Mesenchymal stem cell (in vitro differentiated cells and primary cell): ENCODE measurements around the gene BCKDHB.

Experiments
- DNase-seq: peaks from one replicate; pipeline ENCODE4 v3.0.0-alpha.2; 2013
- H2AFZ ChIP-seq: one replicate; pipeline ENCODE4 v1.6.1; 2013; ENCODE audit warnings: low read depth, mild to moderate bottlenecking, control low read depth, inconsistent platforms, low read length, moderate library complexity
- H2AK5ac ChIP-seq: 2 replicates; pipeline ENCODE4 v1.6.1; 2013; ENCODE audit warnings: low read length, moderate library complexity, mild to moderate bottlenecking, inconsistent platforms; ENCODE audit not compliant: severe bottlenecking
- H2BK120ac ChIP-seq: one replicate; pipeline ENCODE4 v1.6.1; 2013; ENCODE audit warnings: low read depth, mild to moderate bottlenecking, inconsistent platforms, low read length, moderate library complexity
- H2BK12ac ChIP-seq, 2 experiments: one replicate each; pipeline ENCODE4 v1.6.1; 2013; ENCODE audit warnings: inconsistent platforms in 2 of 2, low read length in 2 of 2, mild to moderate bottlenecking in 2 of 2, moderate library complexity in 2 of 2, control low read depth in 1 of 2
- H2BK15ac ChIP-seq: one replicate; pipeline ENCODE4 v1.6.1; 2013; ENCODE audit warnings: mild to moderate bottlenecking, low read depth, inconsistent platforms; ENCODE audit not compliant: poor library complexity, severe bottlenecking
- H2BK5ac ChIP-seq: 2 replicates; pipeline ENCODE4 v1.6.1; 2013; ENCODE audit warnings: low read depth, mild to moderate bottlenecking, low read length, control low read depth, inconsistent platforms; ENCODE audit not compliant: poor library complexity, severe bottlenecking
- H3K14ac ChIP-seq, 2 experiments: one replicate each; pipeline ENCODE4 v1.6.1; 2013; ENCODE audit warnings: inconsistent platforms in 2 of 2, low read length in 2 of 2, control low read depth in 1 of 2, mild to moderate bottlenecking in 1 of 2, moderate library complexity in 1 of 2
- H3K18ac ChIP-seq, 2 experiments: one replicate each; pipeline ENCODE4 v1.6.1; 2013; ENCODE audit warnings: inconsistent platforms in 2 of 2, low read length in 2 of 2, control low read depth in 1 of 2, low read depth in 1 of 2, mild to moderate bottlenecking in 1 of 2
- H3K23ac ChIP-seq, 2 experiments: one replicate each; pipeline ENCODE4 v1.6.1; 2013; ENCODE audit warnings: inconsistent platforms in 2 of 2, low read length in 2 of 2, mild to moderate bottlenecking in 2 of 2, moderate library complexity in 2 of 2, control low read depth in 1 of 2
- H3K27ac ChIP-seq: 2 replicates; pipeline ENCODE4 v1.5.1; 2013; ENCODE audit warnings: mild to moderate bottlenecking, moderate library complexity, low read length, control low read depth, inconsistent platforms; ENCODE audit not compliant: poor library complexity, severe bottlenecking
- H3K27me3 ChIP-seq, 2 experiments: 2 replicates each; pipeline versions ENCODE4 v1.6.1 to v1.7.0; 2013; ENCODE audit warnings: low read length in 2 of 2, mild to moderate bottlenecking in 2 of 2, moderate library complexity in 2 of 2, control low read depth in 1 of 2, inconsistent platforms in 1 of 2; ENCODE audit not compliant: control insufficient read depth in 1 of 2, insufficient read depth in 1 of 2
- H3K36me3 ChIP-seq, 2 experiments: 2 replicates each; pipeline versions ENCODE4 v1.6.1 to v1.7.0; 2013; ENCODE audit warnings: low read length in 2 of 2, control low read depth in 1 of 2, inconsistent platforms in 1 of 2, low read depth in 1 of 2, mild to moderate bottlenecking in 1 of 2; ENCODE audit not compliant: insufficient read depth in 2 of 2, control insufficient read depth in 1 of 2
- H3K4ac ChIP-seq, 2 experiments: one replicate each; pipeline ENCODE4 v1.6.1; 2013; ENCODE audit warnings: inconsistent platforms in 2 of 2, low read length in 2 of 2, mild to moderate bottlenecking in 2 of 2, moderate library complexity in 2 of 2, control low read depth in 1 of 2, low read depth in 1 of 2
- H3K4me1 ChIP-seq: 2 replicates; pipeline ENCODE4 v1.6.1; 2013; ENCODE audit warnings: low read depth, low read length, control low read depth; ENCODE audit not compliant: control insufficient read depth, insufficient read depth
- H3K4me2 ChIP-seq: 2 replicates; pipeline ENCODE4 v1.6.1; 2013; ENCODE audit warnings: low read length, mild to moderate bottlenecking, inconsistent platforms; ENCODE audit not compliant: poor library complexity, severe bottlenecking
- H3K4me3 ChIP-seq, 2 experiments: 2 replicates each; pipeline versions ENCODE4 v1.5.1 to v1.7.0; 2013; ENCODE audit warnings: low read length in 2 of 2, mild to moderate bottlenecking in 2 of 2, control low read depth in 1 of 2, low read depth in 1 of 2; ENCODE audit not compliant: insufficient read depth in 1 of 2
- H3K79me1 ChIP-seq: replicated peaks from 2 replicates; pipeline ENCODE4 v1.6.1; 2013; ENCODE audit warnings: mild to moderate bottlenecking, control low read depth, low read length, inconsistent platforms; ENCODE audit not compliant: poor library complexity, severe bottlenecking
- H3K9ac ChIP-seq: 2 replicates; pipeline ENCODE4 v1.7.0; 2013; ENCODE audit warnings: mild to moderate bottlenecking, low read length, moderate library complexity
- H3K9me3 ChIP-seq: 2 replicates; pipeline ENCODE4 v1.7.0; 2013; ENCODE audit warnings: mild to moderate bottlenecking, low read length; ENCODE audit not compliant: control insufficient read depth
- H4K8ac ChIP-seq: one replicate; pipeline ENCODE4 v1.6.1; 2013; ENCODE audit warnings: inconsistent platforms, mild to moderate bottlenecking, low read length, moderate library complexity
- H4K91ac ChIP-seq: one replicate; pipeline ENCODE4 v1.6.1; 2013; ENCODE audit warnings: mild to moderate bottlenecking, low read length, inconsistent platforms
- WGBS: methylation state at CpG from one replicate; pipeline ENCODE4 v1.1.7; 2013; ENCODE audit warnings: mixed read lengths; 5-methylcytosine and 5-hydroxymethylcytosine counted together

The BCKDHB gene

DNA sequence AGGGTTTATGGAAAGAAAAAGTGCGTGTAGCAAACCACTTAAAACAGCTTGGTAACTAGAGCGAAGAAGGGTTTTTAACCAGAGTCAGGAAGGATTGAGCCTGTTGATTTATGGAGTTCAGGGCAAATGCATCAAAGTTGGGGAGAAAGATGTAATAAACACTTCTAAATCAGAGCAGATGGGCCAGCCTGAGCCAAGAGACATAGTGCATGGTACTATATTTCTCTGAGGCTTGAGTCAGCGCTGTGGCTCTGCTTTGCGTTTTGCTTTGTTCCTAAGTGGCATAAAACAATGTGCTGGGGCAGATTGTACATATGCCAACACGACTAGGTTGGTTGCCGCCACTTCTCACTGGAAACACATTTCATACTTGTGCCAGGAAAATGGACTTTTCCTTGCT, 111.3 kb downstream of the BCKDHB start:
- H3K18ac ChIP-seq, result no peak overlapping the region
- no peak overlapping the region for H3K4me3 ChIP-seq
- H3K4me1 ChIP-seq, result no peaks in the 10 kb centered on the region
- no peak overlapping the region for H2BK120ac ChIP-seq
- H2BK5ac ChIP-seq, result no peak overlapping the region
- no peak overlapping the region for H4K8ac ChIP-seq
- peak overlapping the region in 1 of 2 experiments; percentile 67 for H3K4ac ChIP-seq
- peak; percentile 67 for DNase-seq
- WGBS, result 35% methylated on average over 6 of the region's 6 CpGs
- no peak overlapping the region for H2AFZ ChIP-seq
- H2BK15ac ChIP-seq, result no peak overlapping the region
- no peak overlapping the region for H3K9ac ChIP-seq
- H3K27me3 ChIP-seq, result no peaks in the 10 kb centered on the region
- H3K36me3 ChIP-seq, result peaks cover 0 to 3% of the 10 kb centered on the region in 2 experiments
- H4K91ac ChIP-seq, result no peak overlapping the region
- peak overlapping the region in 1 of 2 experiments; percentile 55 for H2BK12ac ChIP-seq
- H3K14ac ChIP-seq, result peak overlapping the region in 1 of 2 experiments; percentile 36
- H3K27ac ChIP-seq, result no peak overlapping the region
- no peak overlapping the region for H2AK5ac ChIP-seq
- peaks cover 1% of the 10 kb centered on the region for H3K79me1 ChIP-seq
- H3K4me2 ChIP-seq, result no peak overlapping the region
- no peaks in the 10 kb centered on the region for H3K9me3 ChIP-seq
- H3K23ac ChIP-seq, result no peak overlapping the region

DNA sequence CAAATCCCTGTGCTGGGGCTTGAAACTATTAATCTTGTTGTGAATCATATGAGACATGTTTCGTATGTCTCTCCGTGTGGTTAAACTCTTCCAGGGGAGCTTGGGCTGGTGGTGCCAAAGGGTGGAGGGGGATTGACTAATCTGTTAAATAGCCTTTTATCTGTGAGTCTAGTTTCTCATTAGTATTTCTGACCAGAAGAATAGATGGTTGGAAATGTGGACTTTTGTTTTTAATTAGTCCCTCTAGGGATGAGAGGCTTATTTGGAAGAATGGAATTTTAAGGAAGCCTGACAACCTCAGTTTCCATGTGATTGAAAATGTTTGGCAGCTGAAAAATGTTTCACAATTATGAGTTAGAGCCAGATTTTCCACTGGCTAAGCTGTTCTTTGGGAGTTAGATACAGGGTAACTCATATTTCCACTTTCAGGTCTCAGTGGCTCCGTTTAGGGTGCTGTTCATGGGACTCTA, 117.3 kb downstream of the BCKDHB start:
- Histone ChIP-seq H2BK15ac (no peak overlapping the region), H3K9me3 (no peaks in the 10 kb centered on the region), H3K18ac (no peak overlapping the region), H2BK5ac (no peak overlapping the region), H2AFZ (no peak overlapping the region), H3K14ac (no peak overlapping the region), H3K27ac (no peak overlapping the region), H2BK120ac (no peak overlapping the region), H3K4ac (no peak overlapping the region), H3K4me2 (no peak overlapping the region), H3K27me3 (no peaks in the 10 kb centered on the region), H3K9ac (peak overlapping the region; percentile 67), H3K23ac (no peak overlapping the region), H2BK12ac (no peak overlapping the region), H4K8ac (no peak overlapping the region), H4K91ac (no peak overlapping the region), H2AK5ac (no peak overlapping the region), H3K79me1 (peaks cover 5% of the 10 kb centered on the region), H3K4me3 (no peak overlapping the region), H3K36me3 (peaks cover 0 to 3% of the 10 kb centered on the region in 2 experiments), H3K4me1 (no peaks in the 10 kb centered on the region)
- no peak for DNase-seq
- WGBS, result 94% methylated on average over 3 of the region's 3 CpGs

GRCh38 chr6:80226151-80226550, 119.7 kb downstream of the BCKDHB start:
- Histone ChIP-seq H3K79me1 (peaks cover 3% of the 10 kb centered on the region), H3K4ac (no peak overlapping the region), H2BK120ac (no peak overlapping the region), H3K4me2 (no peak overlapping the region), H2BK5ac (no peak overlapping the region), H3K36me3 (no peaks in the 10 kb centered on the region), H3K18ac (no peak overlapping the region), H3K23ac (no peak overlapping the region), H2AFZ (no peak overlapping the region), H4K8ac (no peak overlapping the region), H3K4me3 (no peak overlapping the region), H2BK12ac (no peak overlapping the region), H3K14ac (no peak overlapping the region), H3K4me1 (no peaks in the 10 kb centered on the region), H3K9me3 (no peaks in the 10 kb centered on the region), H2AK5ac (no peak overlapping the region), H4K91ac (no peak overlapping the region), H3K27me3 (no peaks in the 10 kb centered on the region), H3K27ac (no peak overlapping the region), H3K9ac (no peak overlapping the region), H2BK15ac (no peak overlapping the region)
- 89% methylated on average over 3 of the region's 3 CpGs for WGBS
- DNase-seq, result no peak

DNA sequence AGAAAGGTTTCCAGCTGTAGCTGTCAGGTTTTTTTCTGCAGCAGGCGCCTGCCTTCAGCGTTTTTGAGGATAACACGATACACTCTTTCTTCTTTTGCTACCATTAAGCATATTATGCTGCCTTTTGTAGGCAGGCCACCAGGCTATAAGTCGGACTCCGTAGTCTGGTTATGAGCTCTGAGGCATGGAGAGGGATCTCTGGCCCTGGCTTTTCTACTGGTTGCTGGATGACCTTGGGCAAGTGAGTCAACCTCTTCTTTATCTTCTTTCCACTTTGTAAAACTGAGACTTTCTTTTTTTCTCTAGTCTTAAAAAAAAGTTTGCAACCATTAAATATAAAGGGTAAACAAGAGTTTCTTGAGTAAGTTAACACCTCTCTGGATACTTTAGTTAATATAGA, 120.2 kb downstream of the BCKDHB start:
- Histone ChIP-seq H2AFZ (no peak overlapping the region), H3K27ac (no peak overlapping the region), H3K79me1 (peaks cover 3% of the 10 kb centered on the region), H2BK15ac (no peak overlapping the region), H3K14ac (no peak overlapping the region), H3K4me3 (no peak overlapping the region), H3K9ac (no peak overlapping the region), H3K4me2 (no peak overlapping the region), H2BK120ac (no peak overlapping the region), H3K4ac (peak overlapping the region in 1 of 2 experiments; percentile 41), H2BK5ac (no peak overlapping the region), H3K36me3 (no peaks in the 10 kb centered on the region), H3K18ac (no peak overlapping the region), H2BK12ac (no peak overlapping the region), H3K9me3 (no peaks in the 10 kb centered on the region), H4K8ac (no peak overlapping the region), H4K91ac (no peak overlapping the region), H3K4me1 (no peaks in the 10 kb centered on the region), H3K27me3 (no peaks in the 10 kb centered on the region), H3K23ac (no peak overlapping the region), H2AK5ac (no peak overlapping the region)
- no peak for DNase-seq
- 93% methylated on average over 3 of the region's 5 CpGs for WGBS
